ENCODE results near the gene TNFRSF6B. TPM values are rescaled to one million over a fixed set of nuclear protein-coding genes. Genes with fewer than 3 reads are reported as not detected.

Gene TNFRSF6B
- polyA plus RNA-seq, 2 of the 4 experiments (the other 2 are of a cell fraction) = 0.22 to 0.66 TPM

DNA sequence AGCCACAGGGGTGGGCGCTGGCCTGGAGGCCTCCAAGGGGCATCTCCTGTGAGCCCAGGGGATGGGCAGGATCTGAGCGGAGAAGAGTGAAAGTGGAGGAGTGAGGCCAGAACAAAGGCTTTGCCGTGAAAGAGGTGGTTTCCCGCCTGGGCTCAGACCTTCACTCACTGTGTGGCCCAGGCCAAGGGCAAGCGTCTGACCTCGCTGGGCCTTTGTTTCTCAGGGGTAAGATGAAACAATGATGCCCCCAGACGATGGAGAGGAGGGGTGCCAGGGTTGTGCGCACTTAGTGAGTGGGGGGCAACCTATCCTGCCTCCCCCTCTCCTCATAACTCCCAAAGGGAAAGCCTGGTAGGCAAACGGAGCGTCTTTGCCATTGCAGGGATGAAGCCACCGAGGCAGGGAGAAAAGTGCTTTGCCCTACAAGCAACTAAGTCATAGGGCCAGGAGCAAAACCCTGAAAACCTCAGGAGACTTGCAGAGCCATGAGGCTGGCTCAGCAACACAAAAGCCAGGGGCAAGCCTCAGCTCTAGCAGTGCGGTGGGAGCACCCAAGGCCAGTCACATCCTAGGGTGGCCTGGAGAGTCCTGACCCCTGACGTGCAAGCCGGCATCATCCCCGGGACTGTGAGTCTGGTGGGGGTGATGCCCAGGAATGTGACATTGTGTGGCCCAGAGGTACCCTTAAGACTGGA lies 42.3 kb upstream of the TNFRSF6B start:
- peak overlapping the region; percentile 99 for H3K4me2 ChIP-seq
- H3K9me3 ChIP-seq = no peaks in the 10 kb centered on the region
- ChIA-PET CTCF (no interaction called here), POLR2A (no interaction called here)
- WGBS (ENCODE audit: missing lambda C conversion rate) = 80% methylated on average over 11 of the region's 15 CpGs
- no peak for FAIRE-seq
- DNase-seq (ENCODE audit: low read depth in 1 of 2, low spot score in 1 of 2) = no peak
- peak overlapping the region; percentile 56; the same call in 1 of the 3 replicates for H3K4me3 ChIP-seq
- no peak for ATAC-seq
- no peak overlapping the region; a peak in 1 of 6 replicates for H3K27ac ChIP-seq
- TF ChIP-seq TFCP2L1 (CRISPR knock-in tag; IDR thresholded peaks at IDR 0.05) (no peak), PBX3 (IDR thresholded peaks at IDR 0.05) (no peak)
- peaks cover 15% of the 10 kb centered on the region for H3K4me1 ChIP-seq

GRCh38 chr20:63655249-63655648 lies 41.2 kb upstream of the TNFRSF6B start:
- H3K4me3 ChIP-seq = no peak overlapping the region
- H3K27ac ChIP-seq = no peak overlapping the region
- H3K4me2 ChIP-seq = no peak overlapping the region
- DNase-seq (ENCODE audit: low read depth in 1 of 2, low spot score in 1 of 2) (no peak), ATAC-seq (no peak), FAIRE-seq (no peak)
- POLR2A ChIA-PET = no interaction called here
- CTCF ChIA-PET = no interaction called here
- WGBS (ENCODE audit: missing lambda C conversion rate) = 59% methylated on average over 4 of the region's 4 CpGs
- H3K9me3 ChIP-seq = no peaks in the 10 kb centered on the region
- TF ChIP-seq FOXS1 (CRISPR knock-in tag; IDR thresholded peaks at IDR 0.05) (no peak), HOXA7 (CRISPR knock-in tag; IDR thresholded peaks at IDR 0.05) (no peak), ZSCAN20 (CRISPR knock-in tag; IDR thresholded peaks at IDR 0.05) (no peak), SREBF2 (IDR thresholded peaks at IDR 0.05) (no peak), EHMT2 (IDR thresholded peaks at IDR 0.05; ENCODE audit: low read depth) (no peak), CHD4 (IDR thresholded peaks at IDR 0.05; ENCODE audit: borderline replicate concordance) (no peak), ZNF302 (CRISPR knock-in tag; IDR thresholded peaks at IDR 0.05) (no peak), GATA3 (IDR thresholded peaks at IDR 0.05; ENCODE audit: borderline replicate concordance) (no peak), EHF (CRISPR knock-in tag; IDR thresholded peaks at IDR 0.05) (no peak), TFCP2L1 (CRISPR knock-in tag; IDR thresholded peaks at IDR 0.05) (no peak), HDAC2 (IDR thresholded peaks at IDR 0.05) (no peak), ZC3H11A (IDR thresholded peaks at IDR 0.05) (no peak), RAD21 (conservative IDR thresholded peaks at IDR 0.05 in 1 of 2, IDR thresholded peaks at IDR 0.05 in 1 of 2) (no peak), BCL3 (IDR thresholded peaks at IDR 0.05) (no peak), CTCF (IDR thresholded peaks at IDR 0.05) (no peak)
- peaks cover 20% of the 10 kb centered on the region for H3K4me1 ChIP-seq

- DNase-seq (ENCODE audit: low read depth in 1 of 2, low spot score in 1 of 2) (no peak), FAIRE-seq (no peak), ATAC-seq (no peak)
- Histone ChIP-seq H3K4me1 (peaks cover 20% of the 10 kb centered on the region), H3K4me3 (no peak overlapping the region), H3K27ac (no peak overlapping the region), H3K4me2 (no peak overlapping the region), H3K9me3 (no peaks in the 10 kb centered on the region)
- no peak for TF ChIP-seq HEYL (CRISPR knock-in tag; IDR thresholded peaks at IDR 0.05)
- TF ChIP-seq RFX5 (IDR thresholded peaks at IDR 0.05) = no peak
- no peak for TF ChIP-seq FOSL2 (IDR thresholded peaks at IDR 0.05)
- TF ChIP-seq FOSL2 (CRISPR knock-in tag; IDR thresholded peaks at IDR 0.05) = no peak
- TF ChIP-seq CBX8 (IDR thresholded peaks at IDR 0.05) = no peak
- no peak for TF ChIP-seq FOSB (CRISPR knock-in tag; IDR thresholded peaks at IDR 0.05)
- TF ChIP-seq CHD4 (IDR thresholded peaks at IDR 0.05; ENCODE audit: borderline replicate concordance) = no peak
- TF ChIP-seq, protein P1, sequence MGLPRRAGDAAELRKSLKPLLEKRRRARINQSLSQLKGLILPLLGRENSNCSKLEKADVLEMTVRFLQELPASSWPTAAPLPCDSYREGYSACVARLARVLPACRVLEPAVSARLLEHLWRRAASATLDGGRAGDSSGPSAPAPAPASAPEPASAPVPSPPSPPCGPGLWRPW (IDR thresholded peaks at IDR 0.05) = no peak
- no peak for TF ChIP-seq POLR2A (IDR thresholded peaks at IDR 0.05; ENCODE audit: low read length)
- TF ChIP-seq JUN (IDR thresholded peaks at IDR 0.05) = no peak
- TF ChIP-seq NR3C1 (IDR thresholded peaks at IDR 0.05) = no peak
- TF ChIP-seq MYC (IDR thresholded peaks at IDR 0.05; ENCODE audit: borderline replicate concordance, low read length) = no peak
- TF ChIP-seq MAZ (IDR thresholded peaks at IDR 0.05; ENCODE audit: borderline replicate concordance, low read depth, low read length) = no peak
- TF ChIP-seq MAFK (IDR thresholded peaks at IDR 0.05; ENCODE audit: partially characterized antibody) = no peak
- WGBS (ENCODE audit: missing lambda C conversion rate) = 78% methylated on average over 3 of the region's 3 CpGs
- CTCF ChIA-PET = interaction anchor here (1.0 kb wide), 1 partner anchor 119 kb away, joined by 3 read pairs; no protein-coding TSS in a partner anchor
- POLR2A ChIA-PET = no interaction called here
Measured at GRCh38 chr20:63656451-63656850, 40.0 kb upstream of the TNFRSF6B start.
